GM12878 (cell line): Measurements from ENCODE around the gene GABBR2.

Source experiments
- CTCF ChIP-seq, 3 experiments: IDR thresholded peaks in 2 of 3; conservative IDR thresholded peaks in 1 of 3; 2 replicates each; pipeline ENCODE4 v1.5.1; 2011; ENCODE audit warnings: low read depth in 3 of 3, low read length in 3 of 3, mild to moderate bottlenecking in 3 of 3, control low read depth in 2 of 3, moderate library complexity in 2 of 3, inconsistent platforms in 1 of 3, mixed read lengths in 1 of 3; ENCODE audit not compliant: control insufficient read depth in 2 of 3, insufficient read depth in 1 of 3; ENCODE audit errors: extremely low read depth in 1 of 3
- EGR1 ChIP-seq, 2 experiments: IDR thresholded peaks; 1 replicate in 1 of 2; 2 replicates in 1 of 2; pipeline ENCODE4 v1.6.1; 2011 to 2012; ENCODE audit warnings: low read depth in 2 of 2, low read length in 2 of 2, borderline replicate concordance in 1 of 2, mild to moderate bottlenecking in 1 of 2, moderate library complexity in 1 of 2
- GABPA ChIP-seq: IDR thresholded peaks from 2 replicates; pipeline ENCODE4 v1.6.1; 2014; ENCODE audit warnings: antibody characterized with exemption, low read depth, mild to moderate bottlenecking, inconsistent platforms
- HDAC2 ChIP-seq: fragments of 200-600 bp; sonication (generic); IDR thresholded peaks from 2 replicates; pipeline ENCODE4 v1.6.1; 2017
- KDM1A ChIP-seq: fragments of 200-600 bp; sonication (generic); IDR thresholded peaks from 2 replicates; pipeline ENCODE4 v1.6.1; 2016; ENCODE audit warnings: borderline replicate concordance
- MAX ChIP-seq: IDR thresholded peaks from 2 replicates; pipeline ENCODE4 v1.6.1; 2012; ENCODE audit warnings: low read depth, low read length, improper control_type of control experiment
- MYC ChIP-seq: IDR thresholded peaks from 2 replicates; pipeline ENCODE4 v1.6.1; 2011; ENCODE audit warnings: mild to moderate bottlenecking, low read length, moderate library complexity, inconsistent platforms; ENCODE audit not compliant: insufficient read depth, insufficient replicate concordance, insufficient read length, severe bottlenecking
- NRF1 ChIP-seq: conservative IDR thresholded peaks from 2 replicates; pipeline ENCODE4 v1.6.1; 2011; ENCODE audit warnings: mild to moderate bottlenecking, low read depth, low read length, improper control_type of control experiment
- POLR2A ChIP-seq: IDR thresholded peaks from 2 replicates; pipeline ENCODE4 v1.6.1; 2011; ENCODE audit warnings: low read depth, mild to moderate bottlenecking, low read length
- SRF ChIP-seq, 2 experiments: IDR thresholded peaks; 2 replicates each; pipeline ENCODE4 v1.6.1; 2011; ENCODE audit warnings: low read depth in 2 of 2, low read length in 2 of 2, mild to moderate bottlenecking in 1 of 2, moderate library complexity in 1 of 2
- STAT3 ChIP-seq: IDR thresholded peaks from 2 replicates; pipeline ENCODE4 v1.6.1; 2011; ENCODE audit warnings: low read depth, low read length, improper control_type of control experiment
- ZNF207 ChIP-seq: fragments of 450-650 bp; IDR thresholded peaks from 2 replicates; pipeline ENCODE4 v1.6.1; 2014; ENCODE audit warnings: antibody characterized with exemption, mild to moderate bottlenecking, borderline replicate concordance
- ZNF592 ChIP-seq: fragments of 450-650 bp; IDR thresholded peaks from 2 replicates; pipeline ENCODE4 v1.6.1; 2017; ENCODE audit warnings: mild to moderate bottlenecking, moderate library complexity

- TF ChIP-seq NRF1: no peak
- no peak for TF ChIP-seq POLR2A
- TF ChIP-seq ZNF592: no peak
- no peak for TF ChIP-seq GABPA
- TF ChIP-seq CTCF (IDR thresholded peaks at IDR 0.05 in 2 of 3, conservative IDR thresholded peaks at IDR 0.05 in 1 of 3; ENCODE audit: control insufficient read depth in 2 of 3, extremely low read depth in 1 of 3, insufficient read depth in 1 of 3, low read depth in 3 of 3, low read length in 3 of 3): no peak
- no peak for TF ChIP-seq SRF (IDR thresholded peaks at IDR 0.05; ENCODE audit: low read depth in 2 of 2, low read length in 2 of 2)
- no peak for TF ChIP-seq HDAC2
- no peak for TF ChIP-seq MAX
- TF ChIP-seq STAT3: no peak
- TF ChIP-seq EGR1 (IDR thresholded peaks at IDR 0.05; ENCODE audit: borderline replicate concordance in 1 of 2, low read depth in 2 of 2, low read length in 2 of 2): no peak
- no peak for TF ChIP-seq ZNF207
- TF ChIP-seq KDM1A: no peak
- TF ChIP-seq MYC: no peak
These were observed 186.2 kb downstream of the GABBR2 start for GRCh38 chr9:98522487-98522886.
